HCT116 (cell line): ENCODE measurements around the gene AMT. TPM values are rescaled to one million over a fixed set of nuclear protein-coding genes. Genes with fewer than 3 reads are reported as not detected.

Experiments used
- ATAC-seq: fragments of 200-7000 bp; cut with Tn5 transposase; 2 replicates; pipeline ENCODE4 v1.9.1; 2020; ENCODE audit warnings: mild to moderate bottlenecking, moderate library complexity
- BruUV-seq: library from RNA; stranded (reverse); fragments of 400-500 nt; replicated peaks from 2 replicates; lab custom pipeline; 2021; lab: Mats Ljungman, UMichigan
- CTCF ChIA-PET: fragments of 300-600 bp; sonication (Branson Sonifier 250); formaldehyde crosslinking; loops from one replicate; lab custom pipeline; 2021; ENCODE audit warnings: antibody characterized with exemption; lab: Charles Lee
- POLR2A ChIA-PET: fragments of 300-600, 350-600 bp; sonication (Branson Sonifier 250); formaldehyde crosslinking; loops from one replicate; lab custom pipeline; 2021; ENCODE audit warnings: antibody characterized with exemption; lab: Charles Lee
- RAD21 ChIA-PET, 2 experiments: fragments of 300-600 bp; sonication (Branson Sonifier 250); formaldehyde crosslinking; loops; one replicate each; lab custom pipeline; 2023; ENCODE audit warnings: low total read pairs in 2 of 2; ENCODE audit not compliant: uncharacterized antibody in 2 of 2, unreplicated experiment in 2 of 2, low non-redundant PET in 1 of 2; lab: Charles Lee
- DNase-seq: peaks from one replicate; pipeline ENCODE4 v3.0.0-alpha.2; 2010; ENCODE audit warnings: low read depth, low spot score
- H2AFZ ChIP-seq: fragments of 200-600 bp; shearing (Covaris generic), sonication (generic); 2 replicates; pipeline ENCODE4 v1.6.1; 2017; ENCODE audit warnings: low read depth, mixed run types, mixed read lengths, antibody characterized with exemption, low read length; ENCODE audit not compliant: poor library complexity, severe bottlenecking
- H3K27ac ChIP-seq: 2 replicates; pipeline ENCODE4 v1.5.1; 2012; ENCODE audit warnings: low read depth, low read length
- H3K27me3 ChIP-seq: fragments of 200-600 bp; sonication (generic); 2 replicates; pipeline ENCODE4 v1.6.1; 2016; ENCODE audit warnings: mixed run types, low read length, mixed read lengths; ENCODE audit not compliant: insufficient read depth
- H3K36me3 ChIP-seq, 2 experiments: fragments of 200-500 bp in 1 of 2; fragments of 200-600 bp in 1 of 2; sonication (Bioruptor generic) in 1 of 2; sonication (generic) in 1 of 2; 2 replicates each; pipeline versions ENCODE4 v1.5.1 to v1.6.1; 2014 to 2016; ENCODE audit warnings: low read length in 2 of 2, inconsistent platforms in 1 of 2, mixed read lengths in 1 of 2, mixed run types in 1 of 2; ENCODE audit not compliant: insufficient read depth in 2 of 2, control insufficient read depth in 1 of 2
- H3K4me1 ChIP-seq, 2 experiments: fragments of 200-600 bp in 1 of 2; sonication (generic) in 1 of 2; 2 replicates each; pipeline versions ENCODE4 v1.5.1 to v1.6.1; 2012 to 2017; ENCODE audit warnings: low read length in 2 of 2, inconsistent platforms in 1 of 2, mild to moderate bottlenecking in 1 of 2, mixed read lengths in 1 of 2, mixed run types in 1 of 2, moderate library complexity in 1 of 2; ENCODE audit not compliant: insufficient read depth in 2 of 2, control insufficient read depth in 1 of 2
- H3K4me2 ChIP-seq: fragments of 200-600 bp; sonication (generic); 2 replicates; pipeline ENCODE4 v1.6.1; 2017; ENCODE audit warnings: mixed run types, low read length, mixed read lengths
- H3K4me3 ChIP-seq, 2 experiments: fragments of 200-600 bp in 1 of 2; sonication (generic) in 1 of 2; replicated peaks in 1 of 2; 2 replicates each; pipeline ENCODE4 v1.5.1; 2011 to 2016; ENCODE audit warnings: low read length in 2 of 2, control low read depth in 1 of 2, low read depth in 1 of 2, mild to moderate bottlenecking in 1 of 2, mixed read lengths in 1 of 2, mixed run types in 1 of 2
- H3K79me2 ChIP-seq: fragments of 200-600 bp; sonication (generic); 2 replicates; pipeline ENCODE4 v1.6.1; 2017; ENCODE audit warnings: mild to moderate bottlenecking, mixed run types, low read length, moderate library complexity, mixed read lengths; ENCODE audit not compliant: insufficient read depth
- H3K9ac ChIP-seq: fragments of 200-600 bp; sonication (generic); 2 replicates; pipeline ENCODE4 v1.6.1; 2016; ENCODE audit warnings: low read length, mixed read lengths
- H3K9me2 ChIP-seq: fragments of 200-600 bp; sonication (generic), shearing (Covaris generic); 2 replicates; pipeline ENCODE4 v1.6.1; 2017; ENCODE audit warnings: mixed run types, mild to moderate bottlenecking, moderate library complexity; ENCODE audit not compliant: insufficient read depth
- H3K9me3 ChIP-seq, 2 experiments: fragments of 200-500 bp in 1 of 2; fragments of 200-600 bp in 1 of 2; sonication (Bioruptor generic) in 1 of 2; sonication (generic) in 1 of 2; 2 replicates each; pipeline ENCODE4 v1.6.1; 2014 to 2017; ENCODE audit warnings: low read length in 2 of 2, mixed read lengths in 2 of 2, inconsistent platforms in 1 of 2, low read depth in 1 of 2, mild to moderate bottlenecking in 1 of 2, mixed run types in 1 of 2, moderate library complexity in 1 of 2; ENCODE audit not compliant: control insufficient read depth in 1 of 2, insufficient read depth in 1 of 2
- H4K20me1 ChIP-seq: fragments of 200-600 bp; sonication (generic), shearing (Covaris generic); 2 replicates; pipeline ENCODE4 v1.6.1; 2017; ENCODE audit warnings: mixed run types, mild to moderate bottlenecking, moderate library complexity; ENCODE audit not compliant: insufficient read depth
- CTCF ChIP-seq, 3 experiments: fragments of 200-600 bp in 1 of 3; sonication (generic) in 1 of 3; IDR thresholded peaks in 2 of 3; conservative IDR thresholded peaks in 1 of 3; 2 replicates each; pipeline ENCODE4 v1.5.1; 2012 to 2017; ENCODE audit warnings: low read depth in 2 of 3, low read length in 2 of 3, antibody characterized with exemption in 1 of 3, borderline replicate concordance in 1 of 3, control low read depth in 1 of 3, mild to moderate bottlenecking in 1 of 3, mixed read lengths in 1 of 3, mixed run types in 1 of 3, moderate library complexity in 1 of 3; ENCODE audit not compliant: insufficient read depth in 1 of 3
- EGR1 ChIP-seq: IDR thresholded peaks from 2 replicates; pipeline ENCODE4 v1.6.1; 2012; ENCODE audit warnings: low read depth
- ELF1 ChIP-seq: IDR thresholded peaks from 2 replicates; pipeline ENCODE4 v1.6.1; 2012; ENCODE audit warnings: low read depth, borderline replicate concordance
- EZH2 ChIP-seq: fragments of 200-600 bp; sonication (generic); IDR thresholded peaks from 2 replicates; pipeline ENCODE4 v1.6.1; 2017; ENCODE audit warnings: antibody characterized with exemption, mixed run types
- EZH2phosphoT487 ChIP-seq: fragments of 200-600 bp; IDR thresholded peaks from 2 replicates; pipeline ENCODE4 v1.6.1; 2018; ENCODE audit warnings: antibody characterized with exemption, borderline replicate concordance
- POLR2A ChIP-seq: IDR thresholded peaks from 2 replicates; pipeline ENCODE4 v1.7.0; 2011; ENCODE audit warnings: borderline replicate concordance; ENCODE audit not compliant: insufficient read depth, insufficient read length; ENCODE audit errors: extremely low read depth
- RAD21 ChIP-seq: IDR thresholded peaks from 2 replicates; pipeline ENCODE4 v1.6.1; 2012; ENCODE audit warnings: low read depth, mild to moderate bottlenecking
- TCF7L2 ChIP-seq: IDR thresholded peaks from 2 replicates; pipeline ENCODE4 v1.7.0; 2011; ENCODE audit warnings: borderline replicate concordance, inconsistent platforms; ENCODE audit not compliant: insufficient read depth, insufficient read length; ENCODE audit errors: extremely low read depth
- ZBTB33 ChIP-seq: IDR thresholded peaks from 2 replicates; pipeline ENCODE4 v1.6.1; 2011; ENCODE audit warnings: mild to moderate bottlenecking, low read length, moderate library complexity; ENCODE audit not compliant: insufficient replicate concordance; ENCODE audit errors: extremely low read depth
- ZNF274 ChIP-seq: fragments of 200-500 bp; sonication (Bioruptor generic); IDR thresholded peaks from 2 replicates; pipeline ENCODE4 v1.6.1; 2014; ENCODE audit warnings: mild to moderate bottlenecking, low read depth, low read length, inconsistent platforms
- intact Hi-C: fragments of 100-400 bp; cut with micrococcal nuclease; formaldehyde crosslinking; loops from 2 replicates; pipeline ENCODE4 v1.10.0; 2022
- total RNA-seq: library from RNA; stranded (reverse); gene quantifications from one replicate; pipeline ENCODE4 v1.2.1, GENCODE V29; 2021; ENCODE audit not compliant: unreplicated experiment

Gene AMT
- total RNA-seq, 1 experiment from 2014 or later: 4.8 TPM

- intact Hi-C loops: no loop called here
- no peaks in the 10 kb centered on the region for H3K9me3 ChIP-seq
- H3K36me3 ChIP-seq: peaks cover 0 to 2% of the 10 kb centered on the region in 2 experiments; a peak in 1 of 4 replicates
- no peaks in the 10 kb centered on the region for H4K20me1 ChIP-seq
- CTCF ChIA-PET: no interaction called here
- no peak overlapping the region for H3K9ac ChIP-seq
- no peak overlapping the region for H3K4me2 ChIP-seq
- no peak overlapping the region for H3K27ac ChIP-seq
- no peaks in the 10 kb centered on the region for H3K9me2 ChIP-seq
- POLR2A ChIA-PET: no interaction called here
- BruUV-seq: no TSS peak
- ATAC-seq: no peak
- no peak for DNase-seq
- RAD21 ChIA-PET: no interaction called here
- no peaks in the 10 kb centered on the region for H3K27me3 ChIP-seq
- no peak overlapping the region for H2AFZ ChIP-seq
- H3K79me2 ChIP-seq: no peaks in the 10 kb centered on the region
- peaks cover under 1 to 47% of the 10 kb centered on the region in 2 experiments for H3K4me1 ChIP-seq
- TF ChIP-seq EZH2 (no peak), POLR2A (no peak), CTCF (IDR thresholded peaks at IDR 0.05 in 2 of 3, conservative IDR thresholded peaks at IDR 0.05 in 1 of 3; ENCODE audit: borderline replicate concordance in 1 of 3, insufficient read depth in 1 of 3, low read depth in 2 of 3, low read length in 2 of 3) (no peak), TCF7L2 (no peak), EZH2phosphoT487 (no peak), RAD21 (no peak), ELF1 (no peak), ZBTB33 (no peak), EGR1 (no peak), ZNF274 (no peak)
- TF ChIP-seq, all 23 proteins: peak for 0
- H3K4me3 ChIP-seq: no peak overlapping the region
These were observed 2.5 kb upstream of the AMT start for GRCh38 chr3:49424816-49425215.
